ENCODE measurements around the gene TAPBP.

DNA sequence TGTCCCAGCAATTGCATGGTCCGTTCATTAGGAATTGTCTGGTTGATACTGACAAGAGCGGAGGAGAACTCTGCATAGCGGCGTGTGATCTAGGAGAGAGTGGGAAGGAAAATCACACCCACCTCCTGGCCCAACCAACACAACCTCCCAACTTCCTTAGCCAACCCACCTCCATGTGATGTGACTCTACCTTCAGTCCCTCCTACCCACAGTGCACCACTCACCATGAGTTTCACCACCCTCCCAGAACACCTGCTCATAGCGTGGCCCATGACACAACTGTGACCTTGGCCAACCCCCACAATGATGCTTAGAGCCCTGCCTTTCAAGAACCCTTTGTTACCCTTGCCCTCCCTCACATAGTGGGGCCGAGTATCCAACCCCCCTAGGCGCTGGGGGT, 49.9 kb downstream of the TAPBP start:
- TF ChIP-seq, protein P1, sequence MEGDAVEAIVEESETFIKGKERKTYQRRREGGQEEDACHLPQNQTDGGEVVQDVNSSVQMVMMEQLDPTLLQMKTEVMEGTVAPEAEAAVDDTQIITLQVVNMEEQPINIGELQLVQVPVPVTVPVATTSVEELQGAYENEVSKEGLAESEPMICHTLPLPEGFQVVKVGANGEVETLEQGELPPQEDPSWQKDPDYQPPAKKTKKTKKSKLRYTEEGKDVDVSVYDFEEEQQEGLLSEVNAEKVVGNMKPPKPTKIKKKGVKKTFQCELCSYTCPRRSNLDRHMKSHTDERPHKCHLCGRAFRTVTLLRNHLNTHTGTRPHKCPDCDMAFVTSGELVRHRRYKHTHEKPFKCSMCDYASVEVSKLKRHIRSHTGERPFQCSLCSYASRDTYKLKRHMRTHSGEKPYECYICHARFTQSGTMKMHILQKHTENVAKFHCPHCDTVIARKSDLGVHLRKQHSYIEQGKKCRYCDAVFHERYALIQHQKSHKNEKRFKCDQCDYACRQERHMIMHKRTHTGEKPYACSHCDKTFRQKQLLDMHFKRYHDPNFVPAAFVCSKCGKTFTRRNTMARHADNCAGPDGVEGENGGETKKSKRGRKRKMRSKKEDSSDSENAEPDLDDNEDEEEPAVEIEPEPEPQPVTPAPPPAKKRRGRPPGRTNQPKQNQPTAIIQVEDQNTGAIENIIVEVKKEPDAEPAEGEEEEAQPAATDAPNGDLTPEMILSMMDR (IDR thresholded peaks at IDR 0.05) = no peak
- TF ChIP-seq POLR2A (IDR thresholded peaks at IDR 0.05) = no peak
